HUES48 (cell line): ENCODE data around the gene DGKB.

Experiments used
- H3K27ac ChIP-seq: one replicate; pipeline ENCODE4 v1.7.0; 2013; ENCODE audit warnings: low read depth, low read length, inconsistent platforms
- H3K27me3 ChIP-seq: 2 replicates; pipeline ENCODE4 v1.6.1; 2013; ENCODE audit warnings: mild to moderate bottlenecking, low read length; ENCODE audit not compliant: control insufficient read depth, insufficient read depth
- H3K36me3 ChIP-seq: 2 replicates; pipeline ENCODE4 v1.6.1; 2013; ENCODE audit warnings: low read length; ENCODE audit not compliant: control insufficient read depth, insufficient read depth
- H3K4me1 ChIP-seq: 2 replicates; pipeline ENCODE4 v1.6.1; 2013; ENCODE audit warnings: mild to moderate bottlenecking, low read length; ENCODE audit not compliant: control insufficient read depth, insufficient read depth
- H3K4me3 ChIP-seq: 2 replicates; pipeline ENCODE4 v1.5.1; 2013; ENCODE audit warnings: mild to moderate bottlenecking, low read depth, low read length
- H3K9ac ChIP-seq: 2 replicates; pipeline ENCODE4 v1.6.1; 2013; ENCODE audit warnings: mild to moderate bottlenecking, low read depth, low read length, moderate library complexity
- H3K9me3 ChIP-seq: 2 replicates; pipeline ENCODE4 v1.6.1; 2013; ENCODE audit warnings: low read length; ENCODE audit not compliant: control insufficient read depth, insufficient read depth

The DGKB gene

GRCh38 chr7:14868937-14869336, 33.6 kb downstream of the DGKB start:
- no peak overlapping the region for H3K27ac ChIP-seq
- H3K36me3 ChIP-seq, result no peaks in the 10 kb centered on the region
- no peaks in the 10 kb centered on the region for H3K4me1 ChIP-seq
- no peak overlapping the region for H3K9ac ChIP-seq
- H3K9me3 ChIP-seq, result peaks cover 6% of the 10 kb centered on the region; the same call in 1 of the 2 replicates
- no peaks in the 10 kb centered on the region for H3K27me3 ChIP-seq
- H3K4me3 ChIP-seq, result no peak overlapping the region

DNA sequence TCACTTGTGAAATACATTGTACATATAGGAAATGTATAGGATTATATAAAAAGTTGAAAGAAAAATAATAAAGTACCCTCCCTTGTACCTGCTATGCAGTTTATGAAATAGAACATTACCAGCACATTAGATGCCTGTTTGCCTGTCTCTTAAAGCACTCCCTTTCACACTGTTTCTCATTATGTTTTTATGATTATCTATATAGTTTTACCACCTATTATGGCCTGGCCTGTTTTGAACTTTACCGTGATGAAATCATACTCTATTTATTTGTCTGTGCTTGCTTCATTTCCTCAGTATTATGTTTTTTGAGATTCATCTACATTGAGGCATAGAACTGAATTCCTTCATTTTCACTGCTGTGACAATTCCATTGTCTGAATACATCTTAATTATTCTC, 41.1 kb downstream of the DGKB start:
- no peak overlapping the region for H3K9ac ChIP-seq
- peaks cover 4% of the 10 kb centered on the region; the same call in 1 of the 2 replicates for H3K9me3 ChIP-seq
- no peaks in the 10 kb centered on the region for H3K27me3 ChIP-seq
- no peak overlapping the region for H3K27ac ChIP-seq
- no peaks in the 10 kb centered on the region for H3K4me1 ChIP-seq
- H3K36me3 ChIP-seq, result no peaks in the 10 kb centered on the region
- no peak overlapping the region for H3K4me3 ChIP-seq

DNA sequence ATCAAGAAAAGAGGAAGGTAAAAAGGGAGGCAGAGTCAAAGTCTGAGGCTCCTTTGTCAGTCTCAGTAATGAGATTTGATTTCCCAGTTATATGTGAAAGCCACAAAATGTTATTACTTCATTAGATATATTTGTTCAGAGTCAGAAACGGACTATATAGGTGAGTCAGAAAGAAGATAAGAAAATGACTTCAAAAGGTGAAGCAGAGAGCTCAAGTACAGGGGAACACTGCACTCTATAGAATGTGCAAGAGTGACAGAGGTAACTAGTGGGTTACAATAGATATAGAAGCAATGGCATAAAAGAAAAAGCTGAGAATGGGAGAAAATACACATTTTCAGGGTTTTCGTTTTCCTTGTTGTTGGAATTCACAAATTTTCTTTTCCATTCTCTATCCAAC, 43.3 kb downstream of the DGKB start:
- Histone ChIP-seq H3K4me1 (no peaks in the 10 kb centered on the region), H3K9me3 (no peaks in the 10 kb centered on the region), H3K27ac (no peak overlapping the region), H3K27me3 (no peaks in the 10 kb centered on the region), H3K36me3 (no peaks in the 10 kb centered on the region), H3K9ac (no peak overlapping the region), H3K4me3 (no peak overlapping the region)

DNA sequence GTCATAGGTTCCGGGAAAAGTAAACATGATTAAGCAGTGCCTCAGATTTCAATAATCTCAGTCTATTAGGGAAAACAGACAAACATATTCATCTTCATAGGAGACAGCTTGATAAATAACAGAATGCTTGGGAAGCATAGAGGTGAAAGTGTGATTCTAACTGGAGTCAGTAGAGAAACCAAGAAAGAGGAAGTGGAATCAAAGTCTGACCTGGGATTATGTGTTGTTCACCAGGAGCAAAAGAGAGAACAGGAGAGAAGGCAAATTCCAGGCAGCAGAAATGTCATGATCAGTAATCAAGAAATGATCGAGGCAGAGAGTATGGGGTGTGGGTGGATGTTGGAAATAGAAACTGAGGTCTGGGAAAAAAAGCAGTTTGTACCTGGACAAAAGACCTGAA, 43.7 kb downstream of the DGKB start:
- no peaks in the 10 kb centered on the region for H3K9me3 ChIP-seq
- H3K27me3 ChIP-seq, result no peaks in the 10 kb centered on the region
- H3K4me3 ChIP-seq, result no peak overlapping the region
- H3K36me3 ChIP-seq, result no peaks in the 10 kb centered on the region
- no peaks in the 10 kb centered on the region for H3K4me1 ChIP-seq
- H3K27ac ChIP-seq, result no peak overlapping the region
- no peak overlapping the region for H3K9ac ChIP-seq

- Histone ChIP-seq H3K4me1 (no peaks in the 10 kb centered on the region), H3K9ac (no peak overlapping the region), H3K4me3 (no peak overlapping the region), H3K27ac (no peak overlapping the region), H3K36me3 (no peaks in the 10 kb centered on the region), H3K27me3 (no peaks in the 10 kb centered on the region), H3K9me3 (no peaks in the 10 kb centered on the region)
Observed at GRCh38 chr7:14858410-14858809, 44.1 kb downstream of the DGKB start.

DNA sequence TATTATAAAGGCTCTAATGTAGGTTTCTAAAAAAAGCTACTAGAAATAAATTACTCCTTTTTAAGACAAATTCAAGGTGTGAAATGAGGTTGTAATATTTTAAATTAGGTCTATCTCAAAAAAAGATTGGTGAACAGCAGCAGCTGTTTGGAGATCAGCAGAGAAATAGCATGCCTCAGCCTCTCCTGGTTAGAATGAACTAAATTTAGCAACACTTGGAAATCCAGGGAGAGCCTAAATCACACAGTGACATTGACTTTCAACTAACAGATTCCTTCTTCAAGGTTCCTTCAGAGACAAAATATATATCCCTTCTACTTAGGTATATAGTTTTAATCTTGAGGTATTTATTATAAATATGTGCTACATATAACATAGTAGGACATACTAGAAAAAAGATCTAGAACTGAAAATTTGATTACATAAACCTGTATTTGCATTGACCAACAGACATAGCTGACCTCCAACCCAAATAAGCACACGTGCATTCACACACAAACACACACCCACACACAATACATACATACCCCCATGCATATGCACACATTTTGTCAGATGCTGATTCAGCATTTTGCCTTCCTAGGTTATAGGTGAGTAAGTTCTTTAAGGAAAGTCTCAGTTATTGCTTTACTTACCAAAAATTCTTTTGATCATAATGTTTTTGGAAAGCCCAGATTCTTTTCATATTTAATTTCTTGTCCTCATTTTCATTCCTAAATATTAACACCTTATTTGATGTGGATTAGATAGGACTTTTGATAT, 47.3 kb downstream of the DGKB start:
- no peak overlapping the region for H3K9ac ChIP-seq
- H3K36me3 ChIP-seq, result no peaks in the 10 kb centered on the region
- no peaks in the 10 kb centered on the region for H3K9me3 ChIP-seq
- no peak overlapping the region for H3K4me3 ChIP-seq
- H3K4me1 ChIP-seq, result no peaks in the 10 kb centered on the region
- no peak overlapping the region for H3K27ac ChIP-seq
- no peaks in the 10 kb centered on the region for H3K27me3 ChIP-seq

GRCh38 chr7:14854471-14854870, 48.1 kb downstream of the DGKB start:
- Histone ChIP-seq H3K4me3 (no peak overlapping the region), H3K27ac (no peak overlapping the region), H3K27me3 (no peaks in the 10 kb centered on the region), H3K4me1 (no peaks in the 10 kb centered on the region), H3K9ac (no peak overlapping the region), H3K9me3 (no peaks in the 10 kb centered on the region), H3K36me3 (no peaks in the 10 kb centered on the region)

GRCh38 chr7:14851610-14852009, 50.9 kb downstream of the DGKB start:
- Histone ChIP-seq H3K36me3 (no peaks in the 10 kb centered on the region), H3K9me3 (no peaks in the 10 kb centered on the region), H3K9ac (no peak overlapping the region), H3K27me3 (no peaks in the 10 kb centered on the region), H3K4me1 (peaks cover 2% of the 10 kb centered on the region; the same call in 1 of the 2 replicates), H3K27ac (no peak overlapping the region), H3K4me3 (no peak overlapping the region)

DNA sequence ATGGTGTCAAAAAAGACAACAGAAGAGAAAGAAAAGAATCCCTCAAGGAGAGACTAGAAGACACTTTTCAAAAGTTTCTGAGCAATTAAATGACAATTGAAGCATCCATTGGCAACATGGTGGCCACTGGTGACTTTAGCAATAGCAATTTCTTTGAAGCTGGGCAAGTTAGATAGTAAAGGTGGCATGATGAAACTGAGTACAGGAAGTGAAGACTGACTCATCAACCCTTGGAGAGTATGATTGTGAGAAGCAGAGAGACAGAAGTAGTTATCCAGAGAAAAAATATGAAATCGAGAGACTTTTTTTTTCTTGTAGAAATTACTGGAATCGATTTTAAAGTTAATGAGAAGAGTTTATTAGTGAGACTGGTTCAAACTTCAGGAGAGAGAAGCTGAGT, 52.5 kb downstream of the DGKB start:
- no peak overlapping the region for H3K27ac ChIP-seq
- no peak overlapping the region for H3K9ac ChIP-seq
- H3K4me1 ChIP-seq, result peaks cover 15% of the 10 kb centered on the region
- H3K27me3 ChIP-seq, result no peaks in the 10 kb centered on the region
- no peaks in the 10 kb centered on the region for H3K9me3 ChIP-seq
- no peaks in the 10 kb centered on the region for H3K36me3 ChIP-seq
- H3K4me3 ChIP-seq, result no peak overlapping the region

DNA sequence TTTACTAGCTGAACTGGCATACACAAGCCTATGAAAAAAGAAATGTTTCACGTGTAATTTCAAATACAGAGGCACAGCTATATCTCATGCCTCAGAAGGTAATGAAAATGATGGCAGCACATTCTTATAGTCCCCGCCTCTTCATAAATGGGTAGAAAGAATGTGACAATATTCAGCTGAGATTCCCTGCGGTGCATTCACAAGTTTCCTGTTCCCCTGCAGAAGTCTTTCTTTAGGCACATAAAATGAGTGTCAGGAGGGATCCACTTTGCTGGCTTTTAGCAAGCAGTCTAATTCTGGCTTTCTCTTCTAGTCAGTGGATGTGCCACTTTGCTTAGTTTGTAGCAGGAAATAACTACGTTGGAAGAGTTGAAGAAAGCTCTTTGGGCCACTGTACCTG, 56.1 kb downstream of the DGKB start:
- H3K27me3 ChIP-seq, result no peaks in the 10 kb centered on the region
- H3K9me3 ChIP-seq, result no peaks in the 10 kb centered on the region

DNA sequence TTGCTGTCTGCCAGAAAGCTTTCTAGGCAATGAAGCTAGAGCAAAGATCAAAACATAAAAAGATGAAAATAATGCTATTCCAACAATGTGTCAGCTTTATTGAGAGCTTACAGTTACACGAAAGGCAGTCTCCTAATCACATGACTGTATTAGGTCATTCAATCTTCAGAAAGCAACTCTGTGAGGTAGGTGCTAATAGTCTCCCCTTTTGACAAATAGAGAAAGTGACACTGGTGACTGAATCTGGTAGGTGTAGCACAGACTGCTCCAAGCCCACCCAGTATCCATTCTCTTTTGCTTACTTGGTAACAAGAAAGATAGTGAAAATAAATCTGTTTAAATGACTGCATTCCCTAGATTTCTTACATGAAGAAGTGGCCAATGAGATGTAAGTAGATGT, 58.8 kb downstream of the DGKB start:
- Histone ChIP-seq H3K36me3 (no peaks in the 10 kb centered on the region), H3K27ac (no peak overlapping the region), H3K4me1 (peaks cover 15% of the 10 kb centered on the region), H3K27me3 (no peaks in the 10 kb centered on the region), H3K9ac (no peak overlapping the region), H3K4me3 (no peak overlapping the region), H3K9me3 (no peaks in the 10 kb centered on the region)

More for the DNA sequence above, 56.1 kb downstream of the DGKB start:
- Histone ChIP-seq H3K27ac (no peak overlapping the region), H3K36me3 (no peaks in the 10 kb centered on the region), H3K4me1 (peaks cover 15% of the 10 kb centered on the region), H3K9ac (no peak overlapping the region), H3K4me3 (no peak overlapping the region)
